Activated CD8-positive, alpha-beta T cell treated with anti-CD3 and anti-CD28 coated beads, Interleukin-2, amount 10 ng/mL, durations not matched to agents 7 days and 5 days (primary cell): Measurements from ENCODE around the gene GGT6. TPM values are rescaled to one million over a fixed set of nuclear protein-coding genes. Genes with fewer than 3 reads are reported as not detected.
A peak's percentile ranks its signal among the peaks of the same experiment; 100 is the strongest.
"Not testable (repeated sequence)": the region's sequence is repeated elsewhere in the genome, so short reads cannot be mapped to it uniquely, and the experiment has no call there.

Experiments
- ATAC-seq: fragments of 150-1000 bp; cut with Tn5 transposase; one replicate; pipeline ENCODE4 v1.10.0; 2021; ENCODE audit warnings: moderate library complexity
- CTCF ChIA-PET: fragments of 350-600 bp; sonication (Branson Sonifier 250); formaldehyde crosslinking; loops from one replicate; lab custom pipeline; 2021; ENCODE audit warnings: antibody characterized with exemption; lab: Charles Lee
- POLR2A ChIA-PET: fragments of 350-600 bp; sonication (Branson Sonifier 250); formaldehyde crosslinking; loops from one replicate; lab custom pipeline; 2021; ENCODE audit warnings: antibody characterized with exemption; lab: Charles Lee
- DNase-seq: peaks from one replicate; pipeline ENCODE4 v3.0.0-alpha.2; 2020
- H3K27ac Mint-ChIP-seq: one replicate; pipeline ENCODE4 v1.8.0; 2021; ENCODE audit warnings: mild to moderate bottlenecking, mixed read lengths
- H3K27me3 Mint-ChIP-seq: one replicate; pipeline ENCODE4 v1.8.0; 2021; ENCODE audit warnings: low read depth, mixed read lengths
- H3K36me3 Mint-ChIP-seq: one replicate; pipeline ENCODE4 v1.8.0; 2021; ENCODE audit warnings: low read depth, mixed read lengths
- H3K4me1 Mint-ChIP-seq: one replicate; pipeline ENCODE4 v1.8.0; 2021; ENCODE audit warnings: low read depth, mixed read lengths
- H3K4me3 Mint-ChIP-seq: one replicate; pipeline ENCODE4 v1.8.0; 2021; ENCODE audit warnings: mild to moderate bottlenecking, mixed read lengths
- H3K9me3 Mint-ChIP-seq: one replicate; pipeline ENCODE4 v1.8.0; 2022; ENCODE audit warnings: mixed read lengths; ENCODE audit not compliant: insufficient read depth
- total RNA-seq, 2 experiments: library from RNA; stranded (reverse); gene quantifications; one replicate each; pipeline ENCODE4 v1.2.3, GENCODE V29; 2021

The GGT6 gene
- total RNA-seq, 2 experiments from 2014 or later, result not detected

GRCh38 chr17:4582691-4583090 lies 22.3 kb upstream of the GGT6 start:
- CTCF ChIA-PET, result interaction anchor here (2.2 kb wide), 1 partner anchor 16 kb away, joined by 8 read pairs; no protein-coding TSS in a partner anchor
- no peak overlapping the region for H3K27ac Mint-ChIP-seq

GRCh38 chr17:4582101-4582501 lies 21.7 kb upstream of the GGT6 start:
- Mint-ChIP-seq H3K27ac (no peak overlapping the region), H3K4me1 (peaks cover 3% of the 10 kb centered on the region), H3K9me3 (no peaks in the 10 kb centered on the region), H3K36me3 (no peaks in the 10 kb centered on the region), H3K4me3 (no peak overlapping the region), H3K27me3 (peaks cover 47% of the 10 kb centered on the region)
- POLR2A ChIA-PET, result no interaction called here
- ATAC-seq, result no peak
- CTCF ChIA-PET, result interaction anchor here (0.7 to 2.2 kb wide), 2 partner anchors 15 to 44 kb away, joined by 5 to 8 read pairs; no protein-coding TSS in a partner anchor
- DNase-seq, result no peak

More at GRCh38 chr17:4582691-4583090, 22.3 kb upstream of the GGT6 start:
- H3K36me3 Mint-ChIP-seq, result no peaks in the 10 kb centered on the region
- H3K27me3 Mint-ChIP-seq, result peaks cover 47% of the 10 kb centered on the region
- H3K4me3 Mint-ChIP-seq, result no peak overlapping the region
- POLR2A ChIA-PET, result no interaction called here
- DNase-seq (no peak), ATAC-seq (no peak)
- no peaks in the 10 kb centered on the region for H3K9me3 Mint-ChIP-seq
- peaks cover 3% of the 10 kb centered on the region for H3K4me1 Mint-ChIP-seq

GRCh38 chr17:4580291-4580690 lies 19.9 kb upstream of the GGT6 start:
- no peaks in the 10 kb centered on the region for H3K36me3 Mint-ChIP-seq
- DNase-seq (no peak), ATAC-seq (no peak)
- no peak overlapping the region for H3K27ac Mint-ChIP-seq
- CTCF ChIA-PET, result interaction anchor here (1.4 kb wide), 1 partner anchor 13 kb away, joined by 7 read pairs; no protein-coding TSS in a partner anchor
- H3K4me1 Mint-ChIP-seq, result peaks cover 3% of the 10 kb centered on the region
- peaks cover 30% of the 10 kb centered on the region for H3K27me3 Mint-ChIP-seq
- H3K9me3 Mint-ChIP-seq, result no peaks in the 10 kb centered on the region
- H3K4me3 Mint-ChIP-seq, result no peak overlapping the region
- POLR2A ChIA-PET, result no interaction called here

DNA sequence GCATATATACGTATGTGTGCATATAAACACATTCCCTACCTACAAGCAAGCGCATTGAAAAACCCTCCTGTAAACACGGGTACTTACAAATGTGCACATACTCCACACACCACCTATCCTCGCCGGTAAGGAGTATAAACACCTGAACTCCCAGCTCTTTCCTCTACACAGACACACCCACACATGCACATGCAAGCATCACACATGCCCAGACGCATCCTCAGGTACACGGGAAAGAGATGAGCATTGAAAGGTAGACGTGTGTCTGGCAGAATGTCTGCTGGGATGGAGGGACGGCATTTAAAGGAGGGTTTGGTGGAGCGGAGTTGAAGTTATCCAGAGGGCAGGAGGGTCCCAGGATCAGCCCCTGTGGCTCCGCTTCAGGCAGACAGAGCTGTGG lies 19.3 kb upstream of the GGT6 start:
- peaks cover 3% of the 10 kb centered on the region for H3K4me1 Mint-ChIP-seq
- ATAC-seq (no peak), DNase-seq (no peak)
- CTCF ChIA-PET, result interaction anchor here (1.4 kb wide), 1 partner anchor 13 kb away, joined by 7 read pairs; no protein-coding TSS in a partner anchor
- POLR2A ChIA-PET, result no interaction called here
- H3K27me3 Mint-ChIP-seq, result peaks cover 25% of the 10 kb centered on the region
- H3K9me3 Mint-ChIP-seq, result no peaks in the 10 kb centered on the region
- H3K27ac Mint-ChIP-seq, result no peak overlapping the region
- H3K4me3 Mint-ChIP-seq, result no peak overlapping the region
- no peaks in the 10 kb centered on the region for H3K36me3 Mint-ChIP-seq

GRCh38 chr17:4578349-4578748 lies 18.0 kb upstream of the GGT6 start:
- H3K4me1 Mint-ChIP-seq, H3K9me3 Mint-ChIP-seq, CTCF ChIA-PET, H3K27ac Mint-ChIP-seq, H3K36me3 Mint-ChIP-seq, DNase-seq, H3K4me3 Mint-ChIP-seq, ATAC-seq: not testable (repeated sequence)
- POLR2A ChIA-PET, result interaction anchor here (0.6 kb wide), 1 partner anchor 135 kb away, joined by 5 read pairs; no protein-coding TSS in a partner anchor
- peaks cover 19% of the 10 kb centered on the region for H3K27me3 Mint-ChIP-seq

- no peaks in the 10 kb centered on the region for H3K9me3 Mint-ChIP-seq
- DNase-seq, result no peak
- ATAC-seq, result no peak
- H3K27ac Mint-ChIP-seq, result no peak overlapping the region
- H3K27me3 Mint-ChIP-seq, result peaks cover 14% of the 10 kb centered on the region
- ChIA-PET POLR2A (interaction anchor here (0.5 kb wide), 1 partner anchor 1627 kb away, joined by 3 read pairs; no protein-coding TSS in a partner anchor), CTCF (no interaction called here)
- H3K4me1 Mint-ChIP-seq, result peaks cover 9% of the 10 kb centered on the region
- no peaks in the 10 kb centered on the region for H3K36me3 Mint-ChIP-seq
- H3K4me3 Mint-ChIP-seq, result no peak overlapping the region
These were observed 17.1 kb upstream of the GGT6 start for GRCh38 chr17:4577386-4577993.

GRCh38 chr17:4576729-4577322 lies 16.4 kb upstream of the GGT6 start:
- no peaks in the 10 kb centered on the region for H3K36me3 Mint-ChIP-seq
- CTCF ChIA-PET, result no interaction called here
- H3K4me3 Mint-ChIP-seq, result no peak overlapping the region
- H3K9me3 Mint-ChIP-seq, result no peaks in the 10 kb centered on the region
- peaks cover 11% of the 10 kb centered on the region for H3K27me3 Mint-ChIP-seq
- ATAC-seq, result no peak
- POLR2A ChIA-PET, result interaction anchor here (0.5 kb wide), 1 partner anchor 1627 kb away, joined by 3 read pairs; no protein-coding TSS in a partner anchor
- DNase-seq, result no peak
- no peak overlapping the region for H3K27ac Mint-ChIP-seq
- H3K4me1 Mint-ChIP-seq, result peaks cover 9% of the 10 kb centered on the region

- H3K4me1 Mint-ChIP-seq, result peaks cover 9% of the 10 kb centered on the region
- no peak overlapping the region for H3K27ac Mint-ChIP-seq
- H3K36me3 Mint-ChIP-seq, result no peaks in the 10 kb centered on the region
- no peaks in the 10 kb centered on the region for H3K9me3 Mint-ChIP-seq
- ATAC-seq, result no peak
- ChIA-PET POLR2A (no interaction called here), CTCF (no interaction called here)
- H3K27me3 Mint-ChIP-seq, result peaks cover 9% of the 10 kb centered on the region
- no peak overlapping the region for H3K4me3 Mint-ChIP-seq
- DNase-seq, result no peak
These were observed 15.8 kb upstream of the GGT6 start for GRCh38 chr17:4576161-4576558.

DNA sequence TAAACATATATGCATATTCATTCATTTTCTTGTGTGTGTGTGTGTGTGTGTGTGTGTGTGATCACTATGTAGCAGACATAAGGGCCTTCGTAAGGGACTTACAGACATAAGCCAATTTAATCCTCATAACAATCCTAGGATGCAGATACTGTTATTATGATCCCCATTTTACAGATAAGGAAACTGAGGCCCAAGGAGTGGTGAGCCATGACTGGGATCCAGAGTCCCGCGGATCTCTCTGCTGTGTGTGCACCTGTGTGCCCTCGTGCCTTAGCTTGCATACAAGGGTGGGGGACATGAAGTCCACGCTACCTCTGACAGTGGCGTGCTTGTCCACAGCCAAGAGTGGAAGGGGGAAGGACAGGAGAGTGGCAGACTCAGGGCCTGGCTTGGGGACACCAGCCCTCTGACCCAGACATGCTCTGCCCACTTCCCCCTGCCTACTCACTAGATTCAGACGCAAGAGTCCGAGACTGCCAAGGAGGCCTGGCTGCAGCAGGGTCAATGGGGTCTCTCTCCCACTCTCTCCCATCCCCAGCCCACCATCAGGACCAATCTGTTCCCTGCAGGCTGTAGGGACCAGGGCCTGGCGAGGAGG lies 14.2 kb upstream of the GGT6 start:
- no peak overlapping the region for H3K4me3 Mint-ChIP-seq
- CTCF ChIA-PET, result interaction anchor here (1.2 kb wide), 1 partner anchor 8 kb away, joined by 6 read pairs; no protein-coding TSS in a partner anchor
- no peak overlapping the region for H3K27ac Mint-ChIP-seq
- DNase-seq, result no peak
- no peak for ATAC-seq
- H3K4me1 Mint-ChIP-seq, result peaks cover 10% of the 10 kb centered on the region
- H3K27me3 Mint-ChIP-seq, result peaks cover 7% of the 10 kb centered on the region
- no peaks in the 10 kb centered on the region for H3K36me3 Mint-ChIP-seq
- H3K9me3 Mint-ChIP-seq, result no peaks in the 10 kb centered on the region
- POLR2A ChIA-PET, result no interaction called here

DNA sequence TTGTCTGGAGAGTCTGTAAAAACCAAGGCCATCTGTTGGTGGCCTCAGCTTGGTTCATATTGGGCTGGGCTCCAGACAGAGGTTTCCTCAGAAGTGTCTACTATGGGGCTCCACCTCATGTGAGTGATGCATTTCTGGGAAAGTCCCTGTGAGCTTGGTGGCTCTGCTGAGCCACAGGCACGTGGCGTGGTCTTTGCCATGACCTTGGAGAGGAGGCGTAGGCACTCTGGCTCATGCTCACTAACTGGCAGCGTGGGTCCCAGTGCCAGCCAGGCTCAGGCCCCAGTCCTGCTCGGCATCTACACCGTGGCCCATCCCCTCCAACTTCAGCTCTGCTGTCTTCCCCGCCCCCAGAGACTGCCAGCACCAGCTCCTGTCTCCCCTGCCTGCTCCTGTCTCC lies 13.3 kb upstream of the GGT6 start:
- ChIA-PET POLR2A (no interaction called here), CTCF (no interaction called here)
- H3K27me3 Mint-ChIP-seq, result peaks cover 9% of the 10 kb centered on the region
- no peak overlapping the region for H3K27ac Mint-ChIP-seq
- H3K4me1 Mint-ChIP-seq, result peaks cover 11% of the 10 kb centered on the region
- ATAC-seq (peak; percentile 85), DNase-seq (peak; percentile 33)
- no peak overlapping the region for H3K4me3 Mint-ChIP-seq
- H3K9me3 Mint-ChIP-seq, result no peaks in the 10 kb centered on the region
- H3K36me3 Mint-ChIP-seq, result no peaks in the 10 kb centered on the region

DNA sequence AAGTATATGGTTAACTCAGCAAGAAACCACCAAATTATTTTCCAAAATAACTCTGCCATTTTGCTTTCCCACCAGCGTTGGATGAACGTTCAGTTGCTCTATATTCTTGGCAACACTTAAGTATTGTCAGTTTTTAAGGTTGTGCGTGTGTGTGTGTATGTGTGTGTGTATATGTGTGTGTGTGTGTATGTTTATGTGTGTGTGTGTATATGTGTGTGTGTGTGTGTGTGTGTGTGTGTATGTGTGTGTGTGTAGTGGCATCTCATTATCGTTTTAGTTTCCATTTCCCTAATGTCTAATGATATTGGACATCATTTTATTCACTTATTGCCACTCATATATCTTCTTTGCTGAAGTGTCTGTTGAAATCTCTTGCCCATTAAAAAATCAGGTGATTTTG lies 12.7 kb upstream of the GGT6 start:
- Mint-ChIP-seq H3K4me3 (no peak overlapping the region), H3K4me1 (peaks cover 11% of the 10 kb centered on the region), H3K36me3 (no peaks in the 10 kb centered on the region), H3K9me3 (no peaks in the 10 kb centered on the region), H3K27ac (no peak overlapping the region), H3K27me3 (peaks cover 9% of the 10 kb centered on the region)
- ATAC-seq (no peak), DNase-seq (no peak)
- ChIA-PET CTCF (no interaction called here), POLR2A (no interaction called here)

- Mint-ChIP-seq H3K27ac (no peak overlapping the region), H3K36me3 (no peaks in the 10 kb centered on the region), H3K4me1 (peaks cover 11% of the 10 kb centered on the region), H3K27me3 (peaks cover 9% of the 10 kb centered on the region), H3K4me3 (no peak overlapping the region), H3K9me3 (no peaks in the 10 kb centered on the region)
- POLR2A ChIA-PET, result no interaction called here
- CTCF ChIA-PET, result no interaction called here
- ATAC-seq (no peak), DNase-seq (no peak)
These were observed 11.8 kb upstream of the GGT6 start for GRCh38 chr17:4572131-4572530.
